ENCODE measurements around the gene SNAP47.

Gene SNAP47

GRCh38 chr1:227769047-227769935 is 34.1 kb downstream of the SNAP47 start:
- DNase-seq, result no peak

- no peak for DNase-seq
Observed at GRCh38 chr1:227769936-227770494, 34.8 kb downstream of the SNAP47 start.

GRCh38 chr1:227770812-227771211 is 35.6 kb downstream of the SNAP47 start:
- DNase-seq, result no peak

GRCh38 chr1:227771326-227771725 is 36.1 kb downstream of the SNAP47 start:
- no peak for DNase-seq

- DNase-seq, result no peak
Observed at GRCh38 chr1:227771771-227772170, 36.5 kb downstream of the SNAP47 start.

- DNase-seq, result no peak
Observed at GRCh38 chr1:227773558-227773957, 38.3 kb downstream of the SNAP47 start.

- DNase-seq, result no peak
Observed at GRCh38 chr1:227774051-227774731, 39.0 kb downstream of the SNAP47 start.

- DNase-seq, result peak; percentile 77
Observed at GRCh38 chr1:227774821-227775661, 39.8 kb downstream of the SNAP47 start.

- no peak for DNase-seq
Observed at GRCh38 chr1:227775841-227776240, 40.6 kb downstream of the SNAP47 start.

- no peak for DNase-seq
Observed at GRCh38 chr1:227776331-227776771, 41.1 kb downstream of the SNAP47 start.

- no peak for DNase-seq
Observed at GRCh38 chr1:227777156-227777555, 41.9 kb downstream of the SNAP47 start.

- DNase-seq, result no peak
Observed at GRCh38 chr1:227777646-227778045, 42.4 kb downstream of the SNAP47 start.

- no peak for DNase-seq
Observed at GRCh38 chr1:227778401-227778947, 43.2 kb downstream of the SNAP47 start.

- DNase-seq, result no peak
Observed at GRCh38 chr1:227779021-227779441, 43.8 kb downstream of the SNAP47 start.

- DNase-seq, result no peak
Observed at GRCh38 chr1:227779685-227780084, 44.5 kb downstream of the SNAP47 start.

- DNase-seq, result no peak
Observed at GRCh38 chr1:227780101-227781044, 45.1 kb downstream of the SNAP47 start.

GRCh38 chr1:227781314-227781930 is 46.2 kb downstream of the SNAP47 start:
- no peak for DNase-seq

- no peak for DNase-seq
Observed at GRCh38 chr1:227782226-227782625, 47.0 kb downstream of the SNAP47 start.

GRCh38 chr1:227785094-227785804 is 50.0 kb downstream of the SNAP47 start:
- DNase-seq, result no peak
